Measurements from ENCODE around the gene SLC30A3. TPM values are rescaled to one million over a fixed set of nuclear protein-coding genes. Genes with fewer than 3 reads are reported as not detected.

Gene SLC30A3
- total and polyA plus RNA-seq, 2 of the 13 experiments (the other 11 are each of a cell fraction or from before 2014, with no cell fraction given) = 0.38 to 0.79 TPM

GRCh38 chr2:27256855-27257454 is 5.9 kb downstream of the SLC30A3 start (continued):
- no peak for TF ChIP-seq ZNF138 (CRISPR knock-in tag; IDR thresholded peaks at IDR 0.05; ENCODE audit: low read depth)
- no peak for TF ChIP-seq PHF20 (CRISPR knock-in tag; IDR thresholded peaks at IDR 0.05)
- no peak for TF ChIP-seq ZNF878 (CRISPR knock-in tag; IDR thresholded peaks at IDR 0.05)
- no peak for TF ChIP-seq ZNF333 (CRISPR knock-in tag; IDR thresholded peaks at IDR 0.05; ENCODE audit: borderline replicate concordance)
- no peak for TF ChIP-seq ZNF264 (CRISPR knock-in tag; IDR thresholded peaks at IDR 0.05)

GRCh38 chr2:27255660-27256059 is 7.2 kb downstream of the SLC30A3 start:
- ChIA-PET POLR2A (no interaction called here), CTCF (ENCODE audit: low intra/inter-chr PET ratio, low total read pairs) (no interaction called here)
- Histone ChIP-seq H3K9me3 (ENCODE audit: low read length) (no peaks in the 10 kb centered on the region), H3K9ac (ENCODE audit: insufficient read depth, low read depth, low read length) (no peak overlapping the region), H3K4me2 (ENCODE audit: low read depth, low read length) (no peak overlapping the region), H3K4me3 (replicated peaks in 1 of 3; ENCODE audit: insufficient read depth in 1 of 3, low read depth in 2 of 3, low read length in 3 of 3) (no peak overlapping the region), H4K20me1 (ENCODE audit: insufficient read depth, low read length) (no peaks in the 10 kb centered on the region), H3K27ac (ENCODE audit: extremely low read length, insufficient read depth, low read length) (no peak overlapping the region), H2AFZ (ENCODE audit: low read length) (no peak overlapping the region), H3K4me1 (ENCODE audit: insufficient read depth, low read length) (peaks cover 6% of the 10 kb centered on the region), H3K27me3 (ENCODE audit: control insufficient read depth in 1 of 2, insufficient read depth in 2 of 2, low read length in 2 of 2) (peaks cover 2 to 19% of the 10 kb centered on the region in 2 experiments; a peak in 4 of 5 replicates), H3K79me2 (ENCODE audit: insufficient read depth, low read length) (no peaks in the 10 kb centered on the region), H3K36me3 (replicated peaks in 1 of 2; ENCODE audit: control insufficient read depth in 1 of 2, insufficient read depth in 2 of 2, low read length in 2 of 2) (no peaks in the 10 kb centered on the region)
- WGBS (ENCODE audit: low lambda C conversion rate) = 0% methylated on average over 1 of the region's 1 CpG
- intact Hi-C loops (cut with micrococcal nuclease; ENCODE audit: unreplicated experiment) (loop anchor here (10.0 kb wide), 1 partner anchor 119 kb away; the partner anchor contains the start of genes EIF2B4 and SNX17), in situ Hi-C loops (cut with HindIII; ENCODE audit: extremely low pct_ligation_motif_present, low pct_unique_long_range_greater_than_20kb) (no loop called here)
- no TSS peak for BruUV-seq (replicated peaks)
- ATAC-seq (no peak), DNase-seq (ENCODE audit: low spot score) (no peak), FAIRE-seq (no peak)
- TF ChIP-seq ZNF605 (CRISPR knock-in tag; IDR thresholded peaks at IDR 0.05) (no peak), ZMYM4 (CRISPR knock-in tag; IDR thresholded peaks at IDR 0.05) (no peak), ZBTB44 (CRISPR knock-in tag; IDR thresholded peaks at IDR 0.05) (no peak), CREB3 (CRISPR knock-in tag; IDR thresholded peaks at IDR 0.05) (no peak), ZBTB40 (IDR thresholded peaks at IDR 0.05) (no peak), ZBTB40 (CRISPR knock-in tag; IDR thresholded peaks at IDR 0.05) (no peak), MED13 (CRISPR knock-in tag; IDR thresholded peaks at IDR 0.05) (no peak), ZNF746 (CRISPR knock-in tag; IDR thresholded peaks at IDR 0.05) (no peak)
